GM12878 (cell line): ENCODE results near the gene WNT3A. TPM values are rescaled to one million over a fixed set of nuclear protein-coding genes. Genes with fewer than 3 reads are reported as not detected.

ENCODE experiments used
- ATAC-seq: fragments of 200-7000 bp; cut with Tn5 transposase; 3 replicates; pipeline ENCODE4 v1.9.1; 2020; ENCODE audit warnings: mild to moderate bottlenecking, moderate library complexity
- BruUV-seq: library from RNA; stranded (reverse); fragments of 400-500 nt; replicated peaks from 2 replicates; lab custom pipeline; 2021; lab: Mats Ljungman, UMichigan
- CTCF ChIA-PET: fragments of 300-600 bp; sonication (Branson Sonifier 250); formaldehyde crosslinking; extraction: SDS; loops from one replicate; lab custom pipeline; 2021; ENCODE audit warnings: inconsistent platforms; lab: Yijun Ruan, JAX
- POLR2A ChIA-PET: fragments of 350-600 bp; formaldehyde crosslinking; extraction: SDS; loops from one replicate; lab custom pipeline; 2021; ENCODE audit warnings: inconsistent platforms; lab: Charles Lee
- RAD21 ChIA-PET: fragments of 300-600 bp; sonication (Branson Sonifier 250); formaldehyde crosslinking; loops from one replicate; lab custom pipeline; 2023; ENCODE audit warnings: antibody characterized with exemption; ENCODE audit not compliant: unreplicated experiment; lab: Charles Lee
- SMC1A ChIA-PET: fragments of 300-600 bp; sonication (Branson Sonifier 250); formaldehyde crosslinking; loops from one replicate; lab custom pipeline; 2023; ENCODE audit not compliant: unreplicated experiment, uncharacterized antibody; lab: Charles Lee
- DNase-seq: peaks from one replicate; pipeline ENCODE4 v3.0.0-alpha.2; 2011; ENCODE audit warnings: low read depth, low spot score
- FAIRE-seq: peaks from 3 replicates; lab custom pipeline; 2011; peaks lifted over from hg19 to GRCh38; lab: Jason Lieb, UNC
- H2AFZ ChIP-seq: 2 replicates; pipeline ENCODE4 v1.6.0; 2011; ENCODE audit warnings: low read depth, low read length, control low read depth; ENCODE audit not compliant: control insufficient read depth
- H3K27ac ChIP-seq: 2 replicates; pipeline ENCODE4 v1.5.1; 2011; ENCODE audit warnings: control low read depth; ENCODE audit not compliant: control insufficient read depth, insufficient read depth
- H3K27me3 ChIP-seq, 2 experiments: replicated peaks in 1 of 2; 2 replicates each; pipeline versions ENCODE4 v1.6.0 to v1.6.1; 2011; ENCODE audit warnings: low read length in 1 of 2; ENCODE audit not compliant: control insufficient read depth in 2 of 2, insufficient read depth in 2 of 2
- H3K36me3 ChIP-seq, 2 experiments: 2 replicates each; pipeline ENCODE4 v1.5.1; 2011; ENCODE audit warnings: low read length in 1 of 2; ENCODE audit not compliant: control insufficient read depth in 2 of 2, insufficient read depth in 2 of 2
- H3K4me1 ChIP-seq: 2 replicates; pipeline ENCODE4 v1.6.1; 2011; ENCODE audit warnings: mild to moderate bottlenecking, low read length, moderate library complexity, mixed read lengths; ENCODE audit not compliant: control insufficient read depth, insufficient read depth
- H3K4me2 ChIP-seq: 2 replicates; pipeline ENCODE4 v1.6.0; 2011; ENCODE audit warnings: control low read depth; ENCODE audit not compliant: control insufficient read depth, insufficient read depth
- H3K4me3 ChIP-seq: fragments of 200-600 bp; sonication (generic); 2 replicates; pipeline ENCODE4 v1.5.1; 2016
- H3K79me2 ChIP-seq: 2 replicates; pipeline ENCODE4 v1.6.0; 2011; ENCODE audit warnings: low read length; ENCODE audit not compliant: control insufficient read depth, insufficient read depth
- H3K9ac ChIP-seq: 2 replicates; pipeline ENCODE4 v1.8.0; 2011; ENCODE audit warnings: low read length, control low read depth, mixed read lengths; ENCODE audit not compliant: control insufficient read depth, insufficient read depth
- H3K9me3 ChIP-seq: replicated peaks from 3 replicates; pipeline ENCODE4 v1.5.1; 2011; ENCODE audit warnings: mild to moderate bottlenecking, low read length; ENCODE audit not compliant: control insufficient read depth, insufficient read depth
- H4K20me1 ChIP-seq: 2 replicates; pipeline ENCODE4 v1.6.0; 2011; ENCODE audit not compliant: control insufficient read depth, insufficient read depth
- ATF7 ChIP-seq: fragments of 450-650 bp; IDR thresholded peaks from 2 replicates; pipeline ENCODE4 v1.6.1; 2016; ENCODE audit warnings: low read depth, mild to moderate bottlenecking
- CEBPB ChIP-seq, 2 experiments: fragments of 150-350 bp in 1 of 2; IDR thresholded peaks; 2 replicates each; pipeline ENCODE4 v1.6.1; 2012 to 2014; ENCODE audit warnings: low read depth in 2 of 2, low read length in 2 of 2, borderline replicate concordance in 1 of 2, inconsistent platforms in 1 of 2
- CHD4 ChIP-seq: fragments of 200-600 bp; sonication (generic); IDR thresholded peaks from 2 replicates; pipeline ENCODE4 v1.6.1; 2016; ENCODE audit warnings: mild to moderate bottlenecking
- MYB ChIP-seq: fragments of 150-350 bp; IDR thresholded peaks from 2 replicates; pipeline ENCODE4 v1.6.1; 2014; ENCODE audit warnings: mild to moderate bottlenecking, low read depth, low read length, borderline replicate concordance
- POLR2A ChIP-seq: IDR thresholded peaks from 2 replicates; pipeline ENCODE4 v1.6.1; 2011; ENCODE audit warnings: low read depth, mild to moderate bottlenecking, low read length
- POLR2AphosphoS5 ChIP-seq: IDR thresholded peaks from 2 replicates; pipeline ENCODE4 v1.6.1; 2011; ENCODE audit warnings: mild to moderate bottlenecking, low read length, inconsistent platforms
- STAT1 ChIP-seq: fragments of 450-650 bp; conservative IDR thresholded peaks from 2 replicates; pipeline ENCODE4 v1.6.1; 2014; ENCODE audit warnings: antibody characterized with exemption, mild to moderate bottlenecking
- YBX1 ChIP-seq: fragments of 450-650 bp; IDR thresholded peaks from 2 replicates; pipeline ENCODE4 v1.6.1; 2016; ENCODE audit warnings: antibody characterized with exemption
- WGBS: methylation state at CpG from one replicate; pipeline ENCODE4 v1.1.6; 2016; ENCODE audit warnings: low lambda C conversion rate; ENCODE audit not compliant: insufficient replicate concordance, insufficient coverage; ENCODE audit errors: missing lambda C conversion rate; 5-methylcytosine and 5-hydroxymethylcytosine counted together
- in situ Hi-C: fragments of 300-500 bp; cut with MboI; formaldehyde crosslinking; loops from 9 replicates; pipeline ENCODE4 v1.14.3; 2018; ENCODE audit warnings: mixed read lengths
- intact Hi-C: fragments of 100-400 bp; cut with micrococcal nuclease; formaldehyde crosslinking; loops from one replicate; pipeline ENCODE4 v1.14.2; 2022; ENCODE audit not compliant: unreplicated experiment
- polyA plus RNA-seq, 11 experiments: library from polyadenylated mRNA; depleted of rRNA in 4 of 11; unstranded in 6 of 11; stranded (reverse) in 5 of 11; fragments of >200 nt; fragmentation: Nextera tagmentation in 4 of 11; fragmentation: Illumina TruSeq in 1 of 11; extraction: Ambion mirVana in 4 of 11; extraction: Trizol in 1 of 11; gene quantifications; 1 replicate in 1 of 11; 2 replicates in 10 of 11; pipeline versions ENCODE4 v1.2.1 to v1.2.3, GENCODE V29; 2011 to 2016; ENCODE audit warnings: inconsistent platforms in 2 of 11, missing spikeins in 2 of 11, low read depth in 1 of 11
- total RNA-seq, 4 experiments: library from RNA; depleted of rRNA in 3 of 4; stranded (reverse); fragments of >200 nt in 3 of 4; fragmentation: Illumina TruSeq in 1 of 4; extraction: Trizol in 1 of 4; gene quantifications; 2 replicates each; pipeline versions ENCODE4 v1.2.1 to v1.2.3, GENCODE V29; 2013 to 2021

The WNT3A gene
- total and polyA plus RNA-seq, 10 of the 15 experiments (the other 5 are each of a cell fraction or from before 2014, with no cell fraction given): 0.16 TPM; not detected in 9

- Histone ChIP-seq H3K9ac (no peak overlapping the region), H3K9me3 (peaks cover 26% of the 10 kb centered on the region; the same call in 2 of the 3 replicates), H3K4me2 (0 out of 2 replicates have a peak overlapping the region, but pooled peaks have one; percentile 77), H3K27ac (no peak overlapping the region), H3K4me3 (no peak overlapping the region), H3K4me1 (peaks cover 44% of the 10 kb centered on the region), H4K20me1 (peaks cover 71% of the 10 kb centered on the region), H3K27me3 (no peaks in the 10 kb centered on the region)
- CTCF ChIA-PET: interaction anchor here (1.3 to 2.5 kb wide), 2 partner anchors 89 to 92 kb away, joined by 3 to 13 read pairs; no protein-coding TSS in a partner anchor
- ATAC-seq (no peak), DNase-seq (no peak)
- BruUV-seq: TSS peak; percentile 1
- POLR2A ChIA-PET: no interaction called here
- intact Hi-C loops: no loop called here
- in situ Hi-C loops: no loop called here
- WGBS: 68% methylated on average over 4 of the region's 4 CpGs
- RAD21 ChIA-PET: interaction anchor here (1.4 kb wide), 1 partner anchor 11 kb away, joined by 3 read pairs; no protein-coding TSS in a partner anchor
- no peak for TF ChIP-seq CHD4
- TF ChIP-seq CEBPB (IDR thresholded peaks at IDR 0.05; ENCODE audit: borderline replicate concordance in 1 of 2, low read depth in 2 of 2, low read length in 2 of 2): no peak
- TF ChIP-seq ATF7: no peak
- no peak for TF ChIP-seq STAT1
- TF ChIP-seq, all 136 proteins: peak for 0
- peaks cover 16 to 30% of the 10 kb centered on the region in 2 experiments; a peak in 3 of 4 replicates for H3K36me3 ChIP-seq
- H3K79me2 ChIP-seq: peaks cover 100% of the 10 kb centered on the region
- no peak overlapping the region for H2AFZ ChIP-seq
- SMC1A ChIA-PET: interaction anchor here (0.8 kb wide), 1 partner anchor 44 kb away, joined by 3 read pairs; no protein-coding TSS in a partner anchor
- FAIRE-seq: no peak
Observed at GRCh38 chr1:228091084-228091483, 84.3 kb downstream of the WNT3A start.

GRCh38 chr1:228092342-228093049, 85.7 kb downstream of the WNT3A start:
- no TSS peak for BruUV-seq
- ChIA-PET SMC1A (interaction anchor here (0.6 to 0.9 kb wide), 2 partner anchors 8 to 307 kb away, joined by 3 to 4 read pairs; no protein-coding TSS in a partner anchor), POLR2A (no interaction called here), CTCF (interaction anchor here (2.5 kb wide), 1 partner anchor 93 kb away, joined by 13 read pairs; no protein-coding TSS in a partner anchor), RAD21 (interaction anchor here (1.4 kb wide), 1 partner anchor 9 kb away, joined by 3 read pairs; no protein-coding TSS in a partner anchor)
- intact Hi-C loops: no loop called here
- DNase-seq (no peak), FAIRE-seq (no peak), ATAC-seq (no peak)
- Histone ChIP-seq H3K4me2 (no peak overlapping the region), H3K4me3 (no peak overlapping the region), H4K20me1 (peaks cover 75% of the 10 kb centered on the region), H3K36me3 (peaks cover 29 to 30% of the 10 kb centered on the region in 2 experiments; a peak in 3 of 4 replicates), H3K27me3 (no peaks in the 10 kb centered on the region), H3K9me3 (peaks cover 26% of the 10 kb centered on the region; the same call in 2 of the 3 replicates), H3K27ac (no peak overlapping the region), H2AFZ (no peak overlapping the region), H3K9ac (no peak overlapping the region), H3K4me1 (peaks cover 34% of the 10 kb centered on the region), H3K79me2 (peaks cover 98% of the 10 kb centered on the region)
- WGBS: 92% methylated on average over 11 of the region's 11 CpGs
- TF ChIP-seq MYB (no peak), POLR2AphosphoS5 (peak; percentile 66; the same call in 1 of the 2 replicates), YBX1 (no peak), POLR2A (peak; percentile 18; the same call in 1 of the 2 replicates)
- in situ Hi-C loops: no loop called here
